Cerebellar nuclear complex (tissue), 1 donor: ENCODE results near the gene ITGAL.
"Not testable (repeated sequence)": the region's sequence is repeated elsewhere in the genome, so short reads cannot be mapped to it uniquely, and the experiment has no call there.

Source experiments
- DNase-seq, 2 experiments: peaks; one replicate each; lab custom pipeline; 2025; lab: John Stamatoyannopoulos, UW

The ITGAL gene

DNA sequence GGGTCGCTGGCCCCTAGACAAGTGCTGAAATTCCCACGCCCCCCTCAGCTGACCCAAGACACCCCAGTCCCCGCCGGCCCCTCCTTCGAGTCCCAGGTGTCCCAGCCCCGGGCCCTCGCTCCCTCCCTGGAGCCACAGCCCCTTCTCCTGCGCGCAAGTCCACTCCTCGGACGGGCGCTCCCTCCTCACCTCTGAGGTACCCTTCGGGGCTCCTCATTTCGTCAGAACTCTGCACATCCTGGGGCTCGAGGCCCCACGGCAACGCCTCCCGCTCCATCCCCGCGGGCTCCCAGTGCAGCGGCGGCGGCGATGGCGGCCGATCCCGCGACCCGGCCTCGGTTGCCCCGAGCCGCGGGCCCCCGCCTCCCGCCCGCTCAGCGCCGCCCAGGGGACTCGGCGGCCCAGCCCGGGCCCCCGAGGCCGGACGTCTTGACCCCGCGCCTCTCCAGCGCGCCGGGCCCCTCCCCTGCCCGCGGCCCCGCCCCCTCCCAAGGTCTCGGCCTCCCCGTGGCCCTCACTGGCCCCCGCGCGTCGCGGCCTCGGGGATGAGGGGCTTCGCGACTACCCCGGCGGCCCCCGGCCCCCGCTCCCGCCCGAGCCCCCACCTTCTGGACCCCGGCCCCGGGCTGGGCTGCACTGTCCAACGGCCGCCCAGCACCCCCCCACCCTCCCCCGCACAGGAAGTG lies 53.7 kb downstream of the ITGAL start, which contains the start of gene ZNF768:
Gene ZNF768 (minus strand): TSS at position 430 of the 686 bp plus-strand sequence. CDS start 153 bp downstream, at position 277.
- no peak for DNase-seq

DNA sequence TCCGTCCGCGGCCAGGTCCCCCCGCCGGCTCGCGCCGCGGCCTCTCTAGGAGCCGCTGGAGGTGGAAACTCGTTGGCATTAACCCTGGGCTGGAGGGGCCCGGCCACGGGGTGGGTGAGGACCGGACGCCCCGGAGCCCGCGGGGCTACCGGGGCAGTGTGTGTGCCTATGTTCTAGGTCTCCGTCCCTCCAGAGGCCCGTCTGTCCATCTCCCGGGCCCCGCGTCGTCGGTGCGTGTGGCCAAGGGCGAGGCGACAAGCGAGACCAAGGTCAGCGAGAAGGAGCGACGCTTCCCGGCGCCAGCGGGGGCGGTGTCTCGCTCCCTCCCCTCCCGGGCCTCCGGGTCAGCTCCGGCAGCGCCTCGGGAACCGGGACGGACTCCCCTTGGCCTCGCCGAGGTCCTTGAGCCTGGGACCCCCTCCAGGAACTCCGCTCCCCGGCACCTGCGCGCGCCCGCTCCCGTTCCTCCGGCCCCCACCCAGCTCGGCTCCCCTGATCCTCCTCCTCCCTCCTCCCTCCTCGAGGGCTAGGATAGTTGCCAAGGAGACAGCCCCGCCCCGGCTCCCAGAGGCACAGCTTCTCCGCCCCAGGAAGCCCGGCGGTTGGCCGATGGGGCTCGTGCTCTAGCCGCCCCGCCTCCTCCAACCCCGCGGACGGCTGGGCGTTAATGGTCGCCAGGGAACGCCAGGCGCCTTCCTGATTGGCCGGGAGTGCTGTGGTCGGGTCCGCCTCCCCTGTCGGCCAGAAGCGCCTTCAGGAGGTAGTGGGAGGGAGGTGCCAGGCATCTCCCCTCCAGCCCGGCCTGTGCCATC lies 54.5 kb downstream of the ITGAL start:
- peak; percentile 29 to 86 for DNase-seq

DNA sequence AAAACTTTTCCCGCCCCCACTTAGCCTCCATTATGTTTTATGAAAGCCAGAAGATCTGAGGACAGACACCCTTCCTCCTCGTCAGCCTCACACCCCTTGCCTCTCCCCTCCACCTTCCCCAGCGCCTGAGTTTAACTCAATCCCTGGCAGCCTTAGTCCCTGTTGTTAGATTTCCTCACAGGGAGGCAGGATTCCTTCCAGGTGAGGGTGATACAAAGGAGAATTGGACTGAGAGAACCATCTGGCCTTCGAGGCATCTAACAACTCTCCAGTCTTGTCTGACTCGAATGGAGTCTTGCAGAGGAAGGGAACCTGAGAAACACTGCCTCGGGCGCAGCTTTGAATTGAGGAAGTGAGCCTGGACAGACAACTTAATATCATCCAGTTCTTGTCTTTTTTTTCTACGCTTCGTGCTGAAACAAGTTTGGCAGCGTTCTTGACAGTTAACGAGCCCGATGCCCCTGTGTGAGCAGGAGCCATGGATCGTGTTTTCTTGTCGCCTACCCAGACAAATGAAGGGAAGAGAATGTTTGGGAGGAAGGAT lies 55.2 kb downstream of the ITGAL start:
- no peak for DNase-seq

DNA sequence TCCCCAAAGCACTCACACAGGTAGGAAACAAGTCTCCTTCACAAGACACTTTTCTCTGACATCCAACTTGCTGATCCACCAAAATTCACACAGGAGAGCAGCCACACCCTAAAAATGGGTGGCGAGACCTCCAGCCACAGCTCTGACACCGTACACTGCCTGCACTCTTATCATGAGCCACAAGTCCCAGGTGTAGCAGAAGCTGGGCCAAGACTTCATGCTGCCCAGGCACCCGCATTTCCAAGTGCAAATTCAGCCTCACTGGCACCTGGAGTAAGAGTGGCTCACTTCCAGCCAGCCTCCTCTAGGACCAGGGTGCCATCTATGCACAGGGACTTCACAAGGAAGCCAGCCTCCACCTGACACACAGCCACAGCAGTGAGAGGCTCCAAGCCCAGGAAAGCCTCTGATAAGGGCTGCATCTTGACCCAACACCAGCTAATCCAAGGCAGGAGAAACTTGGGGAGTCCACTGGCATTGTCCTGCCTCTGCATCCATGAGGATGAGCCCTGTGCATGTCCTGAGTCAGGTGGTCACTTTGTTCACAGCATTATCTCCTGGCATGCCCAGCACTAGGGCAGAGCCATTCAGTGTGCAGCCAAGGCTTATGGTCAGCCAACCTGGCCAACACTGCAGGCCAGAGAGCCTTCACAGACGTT lies 56.4 kb downstream of the ITGAL start:
- DNase-seq: no peak

DNA sequence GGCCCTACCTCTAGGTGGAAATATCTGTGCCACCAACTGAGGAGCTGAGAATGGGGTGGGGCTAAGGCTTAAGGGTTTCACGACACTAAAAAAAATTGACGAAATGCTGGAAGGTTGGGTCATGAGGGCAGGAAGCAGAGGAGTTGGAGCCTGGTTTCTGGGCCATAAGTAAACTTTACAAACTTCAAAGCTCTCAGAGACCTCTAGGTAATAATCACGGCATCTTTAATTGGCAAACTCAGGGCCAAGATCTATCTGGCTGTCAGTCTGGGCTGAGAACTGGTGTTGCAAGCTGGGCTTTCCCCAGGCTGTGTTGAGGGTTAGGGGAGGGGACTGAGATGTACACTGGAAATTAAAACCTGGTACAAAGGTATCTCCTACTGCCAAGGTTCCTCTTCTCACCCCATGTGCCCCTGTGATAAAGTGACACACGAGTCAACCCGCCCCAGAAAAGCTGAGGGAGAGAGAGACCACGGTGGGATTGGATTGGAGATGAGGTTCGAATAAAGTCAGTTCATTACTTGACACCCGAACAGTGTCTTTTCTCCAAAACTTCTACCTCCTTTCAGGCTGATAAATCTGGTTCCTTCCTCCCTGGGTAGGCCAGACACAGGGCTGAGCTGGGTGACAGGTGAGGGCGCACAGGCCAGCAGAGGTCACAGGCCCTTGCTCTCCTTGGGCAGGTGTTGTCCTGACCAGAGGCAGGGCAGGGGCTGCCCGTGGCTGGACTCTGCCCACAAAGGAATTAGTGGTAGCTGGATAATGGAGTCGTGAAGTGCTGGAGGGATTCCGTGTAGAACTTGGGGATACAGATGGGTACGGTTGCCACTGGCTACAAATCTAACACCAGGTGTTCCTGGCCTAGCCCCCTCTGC lies 57.9 kb downstream of the ITGAL start:
- DNase-seq: no peak

DNA sequence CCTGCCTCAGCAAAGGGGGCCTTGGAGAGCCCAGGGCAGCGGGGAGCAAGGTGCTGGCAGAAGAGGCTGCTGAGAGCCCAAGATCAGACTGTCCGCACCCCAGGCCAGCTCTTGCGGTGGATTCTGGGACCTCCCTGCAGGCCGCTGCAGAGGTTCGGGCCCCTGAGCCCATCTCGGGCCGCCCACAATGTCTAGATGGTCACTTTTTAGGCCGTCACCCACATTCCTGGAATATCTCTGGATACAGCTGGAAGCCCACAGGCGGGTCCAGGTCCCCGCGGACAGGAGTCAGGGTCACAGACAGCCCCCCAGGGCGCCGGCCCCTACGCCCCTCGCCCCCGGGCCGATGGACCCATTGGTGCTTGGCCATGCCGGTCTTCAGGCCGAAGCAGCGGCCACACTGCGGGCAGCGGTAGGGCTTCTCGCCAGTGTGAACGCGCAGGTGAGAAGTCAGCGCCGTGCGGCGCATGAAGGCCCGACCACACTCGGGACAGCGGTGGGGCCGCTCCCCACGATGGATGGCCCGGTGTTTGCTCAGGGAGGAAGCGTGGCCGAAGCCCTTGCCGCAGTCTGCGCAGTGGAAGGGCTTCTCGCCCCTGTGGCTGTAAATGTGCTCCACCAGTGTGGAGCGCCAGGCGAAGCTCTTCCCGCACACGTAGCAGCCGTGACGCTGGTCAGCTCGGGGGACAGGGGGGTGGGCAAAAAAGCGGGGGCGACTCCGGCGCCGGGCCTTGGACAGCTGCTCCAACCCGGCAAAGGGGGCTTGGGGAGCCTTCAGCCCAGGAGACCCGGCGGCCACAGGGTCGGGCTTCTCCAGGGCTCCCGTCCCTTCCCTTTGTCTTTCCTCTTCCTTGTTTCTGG lies 60.0 kb downstream of the ITGAL start:
- no peak for DNase-seq

DNA sequence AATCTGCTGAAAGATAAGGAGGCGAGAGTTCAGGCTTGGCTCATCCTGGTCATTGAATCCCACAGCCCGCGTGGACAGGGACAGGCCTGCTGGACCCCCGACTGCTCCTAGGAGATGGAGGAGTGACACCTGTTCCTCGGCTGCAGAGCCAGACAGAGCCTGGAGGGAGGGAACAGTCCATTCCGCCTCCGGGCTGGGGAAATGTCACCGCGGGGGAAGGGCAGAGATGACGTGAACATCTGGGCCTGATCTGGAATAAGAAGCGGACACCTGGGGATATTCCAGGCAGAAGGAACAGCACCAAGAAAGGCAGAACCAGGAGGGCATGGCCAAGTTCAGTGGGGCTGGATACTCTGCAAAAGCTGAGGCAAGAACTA lies 60.6 kb downstream of the ITGAL start:
- DNase-seq: no peak

DNA sequence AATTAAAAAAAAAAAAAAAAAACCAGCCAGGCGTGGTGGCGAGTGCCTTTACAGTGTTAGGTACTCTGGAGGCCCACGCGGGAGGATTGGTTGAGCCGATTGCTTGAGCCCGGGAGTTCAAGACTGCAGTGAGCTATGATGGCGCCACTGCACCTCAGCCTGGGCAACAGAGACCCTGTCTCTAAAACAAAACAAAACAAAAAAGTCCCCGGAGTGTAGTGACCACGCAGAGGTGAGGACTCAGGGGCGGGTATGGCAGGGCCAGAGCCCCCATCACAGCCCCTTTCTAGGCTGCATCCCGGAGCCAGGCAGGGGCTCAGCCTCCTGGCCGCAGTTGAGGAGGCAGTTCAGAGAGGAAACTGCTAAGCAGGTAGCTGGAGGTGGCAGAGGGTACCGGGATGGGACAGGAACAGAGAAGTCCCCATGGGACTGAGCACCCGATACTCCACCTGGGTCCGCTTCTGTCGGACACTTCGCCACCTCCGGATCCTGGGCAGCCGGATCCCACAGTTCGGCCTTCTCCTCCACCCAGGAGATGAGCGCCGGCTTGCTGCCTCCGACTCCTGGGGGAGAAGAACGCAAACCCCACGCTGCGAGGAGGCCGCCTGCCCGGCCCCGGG lies 61.3 kb downstream of the ITGAL start:
- no peak for DNase-seq

DNA sequence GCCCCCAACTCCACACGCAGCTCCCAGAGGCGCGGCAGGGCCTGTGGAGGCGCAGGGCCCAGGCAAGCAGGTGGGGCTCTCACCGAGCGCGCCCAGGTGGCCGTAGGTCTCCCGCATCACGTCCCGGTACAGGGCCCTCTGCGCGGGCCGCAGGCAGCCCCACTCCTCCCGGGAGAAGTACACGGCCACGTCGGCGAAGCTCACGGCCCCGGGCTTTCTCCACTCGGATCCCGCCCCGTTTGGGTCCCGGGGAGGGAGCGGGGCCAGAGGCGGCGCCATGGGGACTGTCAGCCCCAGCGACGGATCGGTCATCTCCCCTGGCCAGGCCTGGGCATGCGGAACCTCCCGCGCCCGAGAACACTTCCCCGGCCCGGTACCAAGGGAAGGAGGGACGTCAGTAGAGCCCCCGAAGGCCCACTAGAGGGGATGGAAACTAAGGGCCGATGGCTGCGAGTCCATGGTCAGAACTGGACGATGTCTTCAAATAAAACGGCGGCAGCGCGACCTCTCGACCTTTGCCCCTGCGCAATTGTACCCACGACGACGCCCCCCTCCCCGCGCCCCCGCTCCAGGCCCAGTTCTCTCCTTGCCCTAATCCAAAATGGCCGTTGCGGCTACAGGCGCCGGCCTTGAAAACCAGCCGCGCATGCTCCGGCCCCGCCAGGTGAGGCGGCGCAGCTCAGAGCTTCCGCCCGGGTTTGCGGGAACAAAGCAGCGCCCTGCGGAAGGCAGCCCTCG lies 62.0 kb downstream of the ITGAL start, which contains the start of gene ZNF747:
Gene ZNF747 (minus strand): TSS at position 491 of the 738 bp plus-strand sequence. CDS start 179 bp downstream, at position 312.
- DNase-seq: peak; percentile 13 to 63

DNA sequence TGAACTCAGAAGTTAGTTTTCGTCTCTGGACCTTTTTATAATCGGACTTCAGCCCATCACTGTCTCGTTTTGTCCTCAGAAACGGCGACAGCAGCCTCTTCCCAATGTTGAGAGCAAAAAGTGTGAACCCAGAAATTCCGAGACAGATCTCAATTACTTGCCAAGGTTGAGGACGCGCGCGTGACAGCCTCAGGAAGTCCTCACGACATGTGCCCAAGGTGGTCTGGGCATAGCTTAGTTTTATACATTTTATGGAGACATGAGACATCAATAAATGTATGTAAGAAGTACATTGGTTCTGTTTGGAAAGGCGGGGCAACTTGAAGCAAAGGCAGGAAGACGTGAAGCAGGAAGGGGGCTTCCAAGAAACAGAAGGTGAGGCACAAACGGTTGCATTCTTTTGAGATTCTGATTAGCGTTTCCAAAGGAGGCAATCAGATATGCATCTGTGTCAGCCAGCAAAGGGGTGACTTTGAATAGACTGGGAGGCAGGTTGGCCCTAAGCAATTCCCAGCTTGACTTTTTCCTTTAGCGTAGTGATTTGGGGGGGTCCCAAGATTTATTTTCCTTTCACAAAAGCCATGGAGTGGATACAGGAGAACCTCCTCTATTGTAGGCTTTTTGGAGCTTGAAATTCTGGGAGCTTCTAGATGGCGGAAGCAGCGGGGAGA lies 62.7 kb downstream of the ITGAL start:
- DNase-seq: no peak

DNA sequence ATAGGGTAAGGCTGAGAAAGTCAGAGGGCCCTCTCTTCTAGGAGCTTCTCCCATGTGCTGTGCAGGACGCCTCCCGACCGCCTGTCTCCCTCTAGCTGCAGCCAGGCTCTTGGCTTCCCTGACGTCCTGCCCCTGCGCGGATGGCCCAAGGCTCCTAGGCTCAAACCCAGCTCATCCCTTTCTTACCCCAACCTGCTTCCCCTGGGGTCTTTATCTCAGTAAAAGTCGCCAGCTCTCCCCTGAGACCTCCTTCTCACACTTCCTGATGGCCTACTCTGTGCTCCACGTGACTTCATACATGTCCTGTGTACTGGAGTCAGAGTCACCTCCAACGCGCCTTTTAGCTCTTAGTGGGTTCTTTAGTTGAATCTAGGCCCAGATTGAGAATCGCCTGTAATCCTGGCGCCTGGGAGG lies 63.2 kb downstream of the ITGAL start:
- DNase-seq: no peak

DNA sequence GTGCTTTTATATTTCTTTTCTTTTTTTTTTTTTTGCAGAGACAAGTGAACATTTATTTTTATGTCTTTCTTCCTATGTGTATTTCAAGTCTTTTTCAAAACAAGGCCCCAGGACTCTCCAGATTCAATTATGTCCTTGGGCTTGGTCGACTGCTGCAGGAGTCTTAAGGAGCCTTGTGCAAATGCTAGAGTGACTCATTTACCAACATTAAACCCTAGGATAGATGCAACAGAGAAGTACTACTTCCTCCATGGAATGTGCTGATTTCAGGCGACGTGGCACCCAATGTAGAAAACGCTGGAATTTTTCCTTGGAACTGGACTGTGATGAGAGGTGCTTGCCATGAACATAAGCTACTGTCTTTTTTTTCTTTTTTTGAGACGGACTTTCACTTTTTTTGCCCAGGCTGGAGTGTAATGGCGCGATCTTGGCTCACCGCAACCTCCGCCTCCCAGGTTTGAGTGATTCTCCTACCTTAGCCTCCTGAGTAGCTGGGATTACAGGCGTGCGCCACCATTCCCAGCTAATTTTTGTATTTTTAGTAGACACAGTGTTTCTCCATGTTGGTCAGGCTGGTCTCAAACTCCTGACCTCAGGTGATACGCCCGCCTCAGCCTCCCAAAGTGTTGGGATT lies 64.0 kb downstream of the ITGAL start:
- not testable (repeated sequence) for DNase-seq

DNA sequence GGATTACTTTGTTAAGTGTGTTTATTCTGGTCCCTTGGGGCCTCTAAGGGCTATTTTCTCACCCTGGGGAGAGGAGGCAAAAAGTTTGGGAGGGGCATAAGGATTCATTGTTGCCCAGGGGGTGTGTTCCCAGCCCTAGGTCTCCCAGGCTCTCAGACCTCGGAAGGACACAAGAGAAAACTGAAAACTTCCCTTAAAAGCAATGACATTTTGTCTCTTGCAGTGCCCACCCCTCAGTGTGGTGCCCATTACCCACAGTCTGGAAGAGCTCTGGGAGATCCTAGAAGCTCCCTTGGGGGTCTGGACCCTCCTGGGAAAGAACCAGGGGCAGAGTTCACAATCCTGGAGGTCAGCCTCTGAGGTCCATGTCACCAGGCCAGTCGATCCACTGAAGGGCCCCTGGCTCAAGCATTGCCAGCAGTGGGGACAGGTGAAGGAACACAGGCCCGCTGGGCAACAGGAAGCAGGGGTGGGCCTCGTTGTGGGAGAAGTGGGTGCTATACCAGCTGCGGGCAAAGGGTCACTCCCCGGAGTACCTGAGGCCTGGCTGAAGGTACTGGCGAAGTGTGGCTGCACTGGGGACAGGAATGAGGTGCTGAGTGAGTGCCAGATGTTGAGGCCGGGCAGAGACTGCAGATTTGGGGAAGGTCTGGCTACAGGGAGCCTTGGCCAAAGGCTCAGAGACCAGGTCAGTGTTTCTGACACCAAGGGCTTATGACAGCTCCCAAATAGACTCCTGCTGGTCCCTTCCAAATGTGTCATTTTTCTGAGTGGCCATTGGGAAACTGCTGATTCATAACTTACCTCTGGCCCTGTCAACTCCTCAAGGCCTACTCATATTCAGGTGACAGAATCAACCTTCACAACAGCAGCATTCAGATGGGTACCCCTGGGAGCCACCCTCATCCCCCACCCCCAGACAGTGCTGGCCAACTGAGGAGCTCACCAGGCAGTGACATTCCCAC lies 66.7 kb downstream of the ITGAL start:
- no peak for DNase-seq

DNA sequence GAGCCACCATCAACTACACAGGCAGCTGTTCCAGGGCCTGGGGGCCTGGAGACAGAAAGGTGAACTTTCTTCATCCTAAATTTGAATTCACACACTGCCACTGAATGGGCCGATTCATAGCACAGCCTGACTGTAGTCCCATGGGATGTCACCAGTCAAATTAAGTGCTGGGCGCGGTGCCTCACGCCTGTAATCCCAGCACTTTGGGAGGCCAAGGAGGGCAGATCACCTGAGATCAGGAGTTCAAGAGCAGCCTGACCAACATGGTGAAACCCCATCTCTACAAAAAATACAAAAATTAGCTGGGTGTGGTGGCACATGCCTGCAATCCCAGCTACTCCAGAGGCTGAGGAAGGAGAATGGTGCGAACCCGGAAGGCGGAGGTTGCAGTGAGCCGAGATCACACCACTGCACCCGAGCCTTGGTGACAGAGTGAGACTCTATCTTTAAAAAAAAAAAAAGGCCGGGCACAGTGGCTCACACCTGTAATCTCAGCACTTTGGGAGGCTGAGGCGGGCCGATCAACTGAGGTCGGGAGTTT lies 67.5 kb downstream of the ITGAL start:
- not testable (repeated sequence) for DNase-seq

DNA sequence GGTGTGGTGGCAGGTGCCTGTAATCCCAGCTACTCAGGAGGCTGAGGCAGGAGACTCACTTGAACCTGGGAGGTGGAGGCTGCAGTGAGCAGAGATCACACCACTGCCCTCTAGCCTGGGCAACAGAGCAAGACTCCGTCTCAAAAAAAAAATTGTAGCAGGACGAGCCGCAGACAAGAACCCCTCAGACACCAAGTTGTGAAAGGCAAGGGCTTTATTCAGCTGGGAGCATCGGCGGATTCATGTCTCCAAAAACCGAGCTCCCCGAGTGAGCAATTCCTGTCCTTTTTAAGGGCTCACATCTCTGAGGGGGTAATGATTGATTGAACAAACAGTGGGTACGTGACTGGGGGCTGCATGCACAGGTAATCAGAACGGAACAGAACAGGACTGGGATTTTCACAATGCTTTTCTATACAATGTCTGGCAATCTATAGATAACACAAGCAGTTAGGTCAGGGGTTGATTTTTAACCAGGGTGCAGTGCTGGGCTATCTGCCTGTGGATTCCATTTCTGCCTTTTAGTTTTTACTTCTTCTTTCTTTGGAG lies 68.4 kb downstream of the ITGAL start:
- not testable (repeated sequence) for DNase-seq
